NCI-H1048 (cell line): ENCODE results near the gene PPT2.
A peak's percentile ranks its signal among the peaks of the same experiment; 100 is the strongest.
"Not testable (repeated sequence)": the region's sequence is repeated elsewhere in the genome, so short reads cannot be mapped to it uniquely, and the experiment has no call there.

Experiments
- DNase-seq: peaks from one replicate; lab custom pipeline; 2025; lab: John Stamatoyannopoulos, UW

The PPT2 gene

DNA sequence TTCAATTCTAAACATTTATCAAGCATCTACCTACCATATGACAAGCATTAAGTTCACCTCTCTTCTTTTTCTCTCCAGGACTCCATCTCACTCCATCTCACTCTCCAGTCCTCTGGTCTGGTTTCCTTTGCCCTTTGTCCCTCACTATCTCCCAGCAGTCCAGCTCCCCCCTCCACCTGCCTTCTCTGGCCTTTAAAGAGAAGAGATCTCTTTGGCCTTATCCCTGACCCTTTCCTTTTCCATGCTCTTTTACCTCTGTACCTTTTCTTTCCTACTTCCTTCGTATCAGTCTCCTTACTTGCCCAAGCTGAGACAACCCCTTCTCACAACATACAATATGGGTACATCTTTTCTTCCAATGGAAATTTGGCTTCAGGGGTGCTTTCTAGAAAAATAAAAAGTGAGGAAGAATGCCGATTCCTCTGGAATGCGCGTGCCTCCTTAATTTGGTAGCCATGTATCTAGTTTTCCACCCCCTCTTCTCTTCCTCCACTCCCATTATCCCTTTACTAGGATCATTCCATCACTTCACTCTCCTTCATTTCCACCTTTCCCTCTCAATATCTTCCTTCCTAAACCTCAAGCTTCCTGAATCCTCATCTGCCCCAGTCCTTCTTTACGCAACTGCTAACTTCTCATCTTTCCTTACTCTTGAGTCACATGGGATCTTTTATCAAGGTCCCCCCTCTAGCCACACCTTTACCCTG, 22.7 kb downstream of the PPT2 start:
- DNase-seq, result no peak

DNA sequence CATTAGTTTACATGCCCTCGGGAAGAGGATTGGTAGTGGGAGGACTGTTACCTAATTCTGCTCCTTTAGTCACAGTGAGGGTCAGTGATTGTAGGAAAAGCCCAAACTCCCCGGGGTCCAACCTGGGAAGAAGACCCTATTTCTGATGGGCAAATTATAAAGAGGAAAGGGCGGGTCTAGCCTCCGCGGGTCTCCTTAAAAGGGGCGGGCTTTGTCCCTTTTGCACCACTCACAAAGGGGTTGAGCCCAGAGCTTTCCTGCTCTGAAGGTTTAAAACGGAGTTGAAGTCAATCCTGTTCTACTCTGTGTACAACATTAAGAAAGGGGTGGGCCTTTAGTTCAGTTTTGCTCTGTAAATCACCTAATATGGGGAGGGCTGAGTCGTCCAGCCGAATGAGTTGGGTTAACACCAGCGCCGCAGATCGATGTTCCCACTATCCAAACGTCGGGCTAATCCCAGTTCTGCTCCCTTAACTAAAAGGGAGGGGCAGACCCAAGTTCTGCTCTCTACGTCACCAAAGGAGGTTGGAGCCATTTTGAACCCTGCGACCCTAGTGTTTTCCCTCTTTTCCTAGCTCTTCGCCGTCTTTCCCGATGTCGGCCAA, 23.3 kb downstream of the PPT2 start:
- no peak for DNase-seq

- peak; percentile 99 for DNase-seq
Observed at GRCh38 chr6:32177788-32178546, 24.0 kb downstream of the PPT2 start, which contains the start of gene RNF5. RNF5 (plus strand) TSS chr6:32178405; CDS start chr6:32178512, 107 bp downstream.

- DNase-seq, result no peak
Observed at GRCh38 chr6:32178547-32179440, 24.9 kb downstream of the PPT2 start.

GRCh38 chr6:32179766-32180405, 25.9 kb downstream of the PPT2 start:
- no peak for DNase-seq

DNA sequence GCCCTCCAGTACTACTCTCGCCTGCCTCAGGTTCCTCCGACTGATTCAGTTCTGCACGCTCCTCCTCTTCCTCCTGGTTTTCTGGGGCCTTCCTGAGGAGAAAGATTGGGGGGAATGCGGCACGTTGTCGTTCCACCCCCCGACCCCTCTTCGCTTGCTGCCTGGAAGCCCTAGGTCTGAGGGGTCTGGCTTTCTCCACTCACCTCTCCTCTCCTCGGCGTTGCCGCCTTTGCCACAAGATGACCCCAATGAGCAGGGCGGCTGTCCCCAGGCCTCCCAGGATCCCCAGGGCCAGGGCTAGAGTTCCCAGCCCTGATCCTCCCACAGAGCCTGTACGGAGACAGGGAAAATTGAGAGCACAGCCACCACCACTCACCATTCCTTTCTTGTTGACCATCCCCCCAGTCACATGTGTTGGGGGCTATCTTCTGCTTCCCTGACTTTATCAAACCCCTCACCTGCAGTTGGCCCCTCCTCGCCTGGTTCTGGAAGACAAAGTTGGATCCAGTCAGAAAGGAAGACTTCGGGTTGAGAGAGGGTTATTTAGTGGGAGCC, 27.3 kb downstream of the PPT2 start:
- no peak for DNase-seq

- DNase-seq, result no peak
Observed at GRCh38 chr6:32181915-32182529, 28.1 kb downstream of the PPT2 start.

DNA sequence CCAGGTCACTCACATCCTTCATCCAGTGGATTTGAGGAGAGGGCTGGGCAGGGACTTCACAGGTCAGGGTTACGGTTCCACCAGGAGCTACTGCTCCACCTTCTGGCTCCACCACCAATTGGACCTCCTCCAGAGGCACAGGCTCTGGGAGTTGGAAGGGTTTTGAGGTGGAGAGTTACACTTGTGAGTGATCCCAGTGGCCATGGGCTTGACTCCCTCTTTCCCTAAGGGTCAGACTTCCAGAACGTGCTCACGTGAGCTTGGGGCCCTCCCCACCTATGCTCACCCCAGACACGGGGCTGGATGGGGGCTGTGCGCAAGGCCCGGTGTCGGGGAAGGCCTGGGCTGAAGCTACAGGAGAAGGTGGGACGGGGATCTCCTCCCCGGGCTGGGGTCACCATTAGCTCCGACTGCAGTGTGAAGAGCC, 28.6 kb downstream of the PPT2 start:
- no peak for DNase-seq

DNA sequence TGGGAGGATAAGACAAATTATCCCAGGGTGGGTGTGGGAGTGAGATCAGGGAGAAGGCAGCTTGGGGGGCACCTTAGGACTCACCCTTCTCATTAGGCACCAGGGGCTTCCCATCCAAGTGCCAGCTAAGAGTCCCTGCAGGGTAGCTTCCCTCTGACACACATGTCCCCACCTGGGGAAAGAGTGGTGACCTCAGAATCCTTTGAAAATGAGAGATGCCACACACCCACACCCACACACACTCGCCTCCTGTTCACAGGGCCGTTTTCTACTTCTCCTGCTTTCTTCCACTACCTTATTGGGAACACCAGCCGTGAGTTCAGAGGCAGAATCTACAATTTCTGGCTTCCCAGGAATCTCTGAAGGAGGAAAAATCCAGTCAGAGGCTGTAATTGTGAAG, 29.1 kb downstream of the PPT2 start:
- DNase-seq, result no peak

- DNase-seq, result no peak
Observed at GRCh38 chr6:32183483-32184083, 29.6 kb downstream of the PPT2 start.

GRCh38 chr6:32184084-32184640, 30.2 kb downstream of the PPT2 start, which contains the start of gene AGER:
AGER (minus strand) TSS chr6:32184253; CDS start chr6:32184222, 31 bp downstream.
- DNase-seq, result no peak

DNA sequence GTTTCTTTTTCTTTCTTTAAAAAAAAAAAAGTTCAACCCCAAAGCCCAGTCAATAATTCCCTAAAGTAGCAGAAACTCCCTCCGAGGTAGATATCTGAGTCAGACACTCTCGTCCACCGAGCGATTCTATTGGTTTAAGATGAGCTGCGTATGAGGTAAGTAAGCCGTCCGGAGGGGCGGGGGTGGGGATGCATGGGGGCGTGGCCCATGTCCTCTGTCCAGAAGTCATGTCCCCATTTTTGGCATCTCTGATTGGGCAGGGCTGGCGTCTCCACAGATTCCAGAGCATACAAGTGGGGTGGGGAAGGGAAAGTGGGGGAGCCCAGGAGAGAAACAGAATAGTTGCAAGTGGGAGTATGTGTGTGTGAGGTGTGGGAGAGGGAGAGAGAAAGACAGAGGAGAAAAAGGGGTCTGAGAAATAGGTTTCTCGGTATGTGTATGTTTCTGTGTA, 31.8 kb downstream of the PPT2 start:
- not testable (repeated sequence) for DNase-seq

DNA sequence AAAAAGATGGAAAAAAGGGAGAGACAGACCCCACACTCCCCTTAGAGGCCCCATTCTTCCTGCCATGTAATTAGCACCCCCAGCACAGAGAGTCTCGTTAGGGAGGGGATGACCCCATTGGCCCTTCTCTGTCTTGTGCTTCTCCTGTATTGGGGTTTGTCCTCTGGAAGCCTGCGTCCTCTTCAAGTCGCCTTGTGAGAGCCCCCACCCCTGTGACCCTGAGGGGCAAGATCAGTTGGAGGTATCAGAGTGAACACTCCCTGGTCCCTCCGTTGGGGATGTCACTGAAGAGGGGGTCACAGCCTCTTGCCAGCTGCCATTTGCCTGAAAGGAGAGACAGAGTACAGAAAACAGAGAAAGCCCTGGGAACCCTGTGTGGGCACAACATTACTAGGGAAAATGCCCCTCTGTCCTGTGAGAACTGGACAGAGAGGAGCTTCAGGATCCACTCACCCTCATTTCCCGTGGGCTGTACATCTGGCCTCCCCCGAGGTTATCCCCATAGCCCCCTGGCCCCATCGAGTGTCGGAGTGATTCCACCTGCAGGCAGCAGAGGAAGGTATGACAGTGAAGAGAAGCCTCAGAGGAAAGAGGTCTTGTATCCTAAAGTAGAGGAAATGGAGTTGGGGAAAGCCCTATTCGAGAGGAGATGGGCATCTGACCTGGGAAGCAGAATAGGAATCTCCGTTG, 32.4 kb downstream of the PPT2 start:
- not testable (repeated sequence) for DNase-seq

GRCh38 chr6:32187009-32187709, 33.2 kb downstream of the PPT2 start:
- DNase-seq, result no peak

DNA sequence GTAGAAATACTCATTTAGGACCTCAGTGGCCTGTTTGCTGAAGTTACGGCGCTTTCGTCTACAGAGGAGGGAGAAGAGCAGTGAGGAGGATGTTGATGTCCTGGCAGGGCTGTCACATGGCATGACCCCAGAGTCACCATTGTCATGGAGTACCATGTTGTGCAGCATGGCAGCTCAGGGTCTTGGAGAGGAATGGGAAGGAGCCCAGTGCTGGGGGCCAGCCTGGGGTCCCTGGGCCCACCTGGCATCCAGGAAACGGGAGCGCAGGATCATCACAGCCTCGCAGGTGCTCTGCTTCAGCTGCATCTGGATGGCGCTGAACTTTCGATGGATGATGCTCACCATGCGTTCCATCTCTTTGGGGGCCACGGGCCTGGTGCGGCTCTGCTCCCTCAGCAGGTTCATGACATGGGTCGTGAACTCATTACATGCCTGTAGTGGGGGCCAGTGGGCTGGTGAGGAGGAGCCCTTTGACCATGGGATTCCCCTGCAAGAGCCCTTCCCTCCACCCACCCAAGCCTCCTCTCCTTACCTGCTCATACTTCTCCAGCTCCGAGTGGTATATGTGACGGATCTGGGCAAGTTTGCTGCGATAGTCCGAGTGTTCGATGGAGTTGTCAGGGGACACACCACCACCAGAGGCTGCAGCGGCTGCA, 33.9 kb downstream of the PPT2 start:
- not testable (repeated sequence) for DNase-seq

DNA sequence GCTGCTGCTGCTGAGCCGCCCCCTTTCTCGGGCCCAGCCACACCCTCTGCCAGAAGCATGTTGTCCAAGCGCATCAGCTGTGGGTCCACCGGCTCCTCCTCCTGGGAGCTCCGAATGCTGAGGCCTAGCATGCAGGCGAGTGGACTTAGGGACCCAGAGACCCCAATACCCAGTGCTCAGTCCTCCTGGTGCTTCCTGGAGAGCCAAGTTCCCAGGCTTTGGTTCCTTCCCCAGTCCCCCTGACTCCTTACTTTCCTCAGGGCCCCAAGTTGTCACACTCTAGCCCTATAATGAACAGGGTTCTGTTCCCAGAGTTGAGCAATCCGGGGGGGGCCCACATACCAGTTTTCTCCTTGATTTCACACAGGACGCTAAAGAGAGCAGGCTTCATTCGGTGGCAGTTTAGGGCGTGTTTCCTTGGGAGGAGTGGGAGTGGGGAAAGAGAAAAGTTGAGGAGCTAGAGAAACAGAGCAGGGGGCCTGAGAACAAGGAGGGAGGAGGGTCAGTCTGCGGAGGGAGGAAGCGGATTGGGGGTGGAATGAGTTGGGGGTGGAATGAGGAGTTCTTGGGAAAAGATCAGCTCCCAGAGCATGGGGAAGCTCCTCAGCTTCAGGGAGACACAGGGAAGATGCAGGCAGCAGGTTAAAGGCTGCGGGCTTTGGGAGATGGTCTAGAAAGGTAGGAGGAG, 34.6 kb downstream of the PPT2 start:
- DNase-seq, result no peak

GRCh38 chr6:32189069-32189741, 35.3 kb downstream of the PPT2 start:
- no peak for DNase-seq
